ENCODE results near the gene ST7. TPM values are rescaled to one million over a fixed set of nuclear protein-coding genes. Genes with fewer than 3 reads are reported as not detected.

Gene ST7
- total RNA-seq, 2 experiments from 2014 or later: 4.9 to 5.4 TPM

GRCh38 chr7:117110480-117111315 is 157.4 kb downstream of the ST7 start:
- Histone ChIP-seq H3K36me3 (ENCODE audit: insufficient read depth, low read length) (no peaks in the 10 kb centered on the region), H3K4me3 (ENCODE audit: low read length) (no peak overlapping the region), H3K27ac (ENCODE audit: low read depth in 1 of 2, low read length in 2 of 2) (peak overlapping the region in 1 of 2 donors; percentile 26), H3K4me1 (ENCODE audit: insufficient read depth, low read length) (peaks cover 10% of the 10 kb centered on the region), H3K27me3 (ENCODE audit: control insufficient read depth in 1 of 2, insufficient read depth in 2 of 2, low read length in 2 of 2) (no peaks in the 10 kb centered on the region), H3K9me3 (ENCODE audit: control insufficient read depth in 1 of 2, insufficient read depth in 1 of 2, low read length in 2 of 2) (no peaks in the 10 kb centered on the region)
- Mint-ChIP-seq H3K36me3 (ENCODE audit: low read depth) (no peaks in the 10 kb centered on the region), H3K4me3 (peak overlapping the region; percentile 48), H3K4me1 (ENCODE audit: low read depth) (peaks cover 14% of the 10 kb centered on the region), H3K27me3 (no peaks in the 10 kb centered on the region), H3K27ac (peak overlapping the region; percentile 72), H3K9me3 (no peaks in the 10 kb centered on the region)
- DNase-seq: peak in 11 of 14 experiments; percentile 6 to 77 (median 15)
- TF ChIP-seq, protein P1, sequence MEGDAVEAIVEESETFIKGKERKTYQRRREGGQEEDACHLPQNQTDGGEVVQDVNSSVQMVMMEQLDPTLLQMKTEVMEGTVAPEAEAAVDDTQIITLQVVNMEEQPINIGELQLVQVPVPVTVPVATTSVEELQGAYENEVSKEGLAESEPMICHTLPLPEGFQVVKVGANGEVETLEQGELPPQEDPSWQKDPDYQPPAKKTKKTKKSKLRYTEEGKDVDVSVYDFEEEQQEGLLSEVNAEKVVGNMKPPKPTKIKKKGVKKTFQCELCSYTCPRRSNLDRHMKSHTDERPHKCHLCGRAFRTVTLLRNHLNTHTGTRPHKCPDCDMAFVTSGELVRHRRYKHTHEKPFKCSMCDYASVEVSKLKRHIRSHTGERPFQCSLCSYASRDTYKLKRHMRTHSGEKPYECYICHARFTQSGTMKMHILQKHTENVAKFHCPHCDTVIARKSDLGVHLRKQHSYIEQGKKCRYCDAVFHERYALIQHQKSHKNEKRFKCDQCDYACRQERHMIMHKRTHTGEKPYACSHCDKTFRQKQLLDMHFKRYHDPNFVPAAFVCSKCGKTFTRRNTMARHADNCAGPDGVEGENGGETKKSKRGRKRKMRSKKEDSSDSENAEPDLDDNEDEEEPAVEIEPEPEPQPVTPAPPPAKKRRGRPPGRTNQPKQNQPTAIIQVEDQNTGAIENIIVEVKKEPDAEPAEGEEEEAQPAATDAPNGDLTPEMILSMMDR (IDR thresholded peaks at IDR 0.05): no peak
- ChIA-PET POLR2A (interaction anchor here (1.0 to 1.1 kb wide), 2 partner anchors 41 to 96 kb away, joined by 3 read pairs; no protein-coding TSS in a partner anchor), CTCF (interaction anchor here (1.4 kb wide), 1 partner anchor 17 kb away, joined by 4 read pairs; no protein-coding TSS in a partner anchor)
- ATAC-seq (ENCODE audit: poor library complexity): peak; percentile 98
- intact Hi-C loops (cut with DNase I, micrococcal nuclease): no loop called here

DNA sequence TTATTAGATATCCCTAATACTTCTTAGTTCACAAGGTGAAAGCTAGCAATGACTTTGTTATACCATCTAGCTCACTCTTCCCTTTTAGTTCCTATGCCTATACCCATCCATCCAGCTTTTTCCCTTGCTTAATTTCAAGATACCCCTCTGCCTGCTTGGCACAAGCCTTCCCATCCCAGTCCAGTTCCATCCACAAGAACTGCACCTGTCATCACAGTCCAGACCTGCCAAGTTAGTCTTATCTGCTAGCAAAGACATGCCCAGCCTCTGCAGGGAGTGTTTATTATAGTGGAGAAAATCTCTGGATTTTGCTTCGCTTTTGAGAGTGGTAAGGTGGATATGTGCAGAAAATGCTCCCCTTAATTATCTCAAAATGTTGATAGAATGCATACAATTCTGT is 158.2 kb downstream of the ST7 start:
- H3K36me3 Mint-ChIP-seq (ENCODE audit: low read depth): no peaks in the 10 kb centered on the region
- Histone ChIP-seq H3K4me1 (ENCODE audit: insufficient read depth, low read length) (peaks cover 10% of the 10 kb centered on the region), H3K9me3 (ENCODE audit: control insufficient read depth in 1 of 2, insufficient read depth in 1 of 2, low read length in 2 of 2) (no peaks in the 10 kb centered on the region), H3K4me3 (ENCODE audit: low read length) (no peak overlapping the region), H3K27ac (ENCODE audit: low read depth in 1 of 2, low read length in 2 of 2) (no peak overlapping the region), H3K36me3 (ENCODE audit: insufficient read depth, low read length) (no peaks in the 10 kb centered on the region), H3K27me3 (ENCODE audit: control insufficient read depth in 1 of 2, insufficient read depth in 2 of 2, low read length in 2 of 2) (no peaks in the 10 kb centered on the region)
- TF ChIP-seq, protein P1 (IDR thresholded peaks at IDR 0.05): no peak
- H3K4me3 Mint-ChIP-seq: no peak overlapping the region
- CTCF ChIA-PET: interaction anchor here (1.4 kb wide), 1 partner anchor 16 kb away, joined by 4 read pairs; no protein-coding TSS in a partner anchor
- POLR2A ChIA-PET: interaction anchor here (1.1 kb wide), 1 partner anchor 97 kb away, joined by 3 read pairs; no protein-coding TSS in a partner anchor
- intact Hi-C loops (cut with DNase I, micrococcal nuclease): no loop called here
- DNase-seq: no peak
- peaks cover 14% of the 10 kb centered on the region for H3K4me1 Mint-ChIP-seq (ENCODE audit: low read depth)
- H3K27ac Mint-ChIP-seq: no peak overlapping the region
- no peak for ATAC-seq (ENCODE audit: poor library complexity)
- H3K9me3 Mint-ChIP-seq: no peaks in the 10 kb centered on the region
- H3K27me3 Mint-ChIP-seq: no peaks in the 10 kb centered on the region

GRCh38 chr7:117112640-117113039 is 159.3 kb downstream of the ST7 start:
- POLR2A ChIA-PET: no interaction called here
- H3K27ac Mint-ChIP-seq: no peak overlapping the region
- H3K27me3 Mint-ChIP-seq: no peaks in the 10 kb centered on the region
- Histone ChIP-seq H3K27ac (ENCODE audit: low read depth in 1 of 2, low read length in 2 of 2) (no peak overlapping the region), H3K36me3 (ENCODE audit: insufficient read depth, low read length) (no peaks in the 10 kb centered on the region), H3K4me1 (ENCODE audit: insufficient read depth, low read length) (peaks cover 10% of the 10 kb centered on the region), H3K9me3 (ENCODE audit: control insufficient read depth in 1 of 2, insufficient read depth in 1 of 2, low read length in 2 of 2) (no peaks in the 10 kb centered on the region), H3K27me3 (ENCODE audit: control insufficient read depth in 1 of 2, insufficient read depth in 2 of 2, low read length in 2 of 2) (no peaks in the 10 kb centered on the region), H3K4me3 (ENCODE audit: low read length) (no peak overlapping the region)
- no peaks in the 10 kb centered on the region for H3K36me3 Mint-ChIP-seq (ENCODE audit: low read depth)
- ATAC-seq (ENCODE audit: poor library complexity): no peak
- intact Hi-C loops (cut with DNase I, micrococcal nuclease): no loop called here
- no peak overlapping the region for H3K4me3 Mint-ChIP-seq
- TF ChIP-seq, protein P1 (IDR thresholded peaks at IDR 0.05): no peak
- CTCF ChIA-PET: no interaction called here
- no peak for DNase-seq
- no peaks in the 10 kb centered on the region for H3K9me3 Mint-ChIP-seq
- peaks cover 14% of the 10 kb centered on the region for H3K4me1 Mint-ChIP-seq (ENCODE audit: low read depth)
